Kidney (tissue), 14 donors: ENCODE results near the gene ANKRD63. TPM values are rescaled to one million over a fixed set of nuclear protein-coding genes. Genes with fewer than 3 reads are reported as not detected.
A peak's percentile ranks its signal among the peaks of the same experiment; 100 is the strongest.

Experiments used
- DNase-seq, 5 donors: peaks; one replicate each; pipeline ENCODE4 v3.0.0-alpha.2; 2013 to 2020
- FAIRE-seq: peaks from 2 replicates; lab custom pipeline; 2012; peaks lifted over from hg19 to GRCh38; lab: Jason Lieb, UNC
- H3K27ac ChIP-seq, 2 donors: one replicate each; pipeline ENCODE4 v1.7.0; 2013; ENCODE audit warnings: low read depth in 2 of 2, low read length in 2 of 2, inconsistent platforms in 1 of 2
- H3K27me3 ChIP-seq: one replicate; pipeline ENCODE4 v1.7.1; 2013; ENCODE audit warnings: low read length, inconsistent platforms; ENCODE audit not compliant: control insufficient read depth, insufficient read depth
- H3K36me3 ChIP-seq, 3 donors: one replicate each; pipeline versions ENCODE4 v1.7.0 to v1.7.1; 2013; ENCODE audit warnings: low read length in 3 of 3, control low read depth in 1 of 3, inconsistent platforms in 1 of 3; ENCODE audit not compliant: insufficient read depth in 3 of 3, control insufficient read depth in 2 of 3
- H3K4me1 ChIP-seq, 3 donors: one replicate each; pipeline versions ENCODE4 v1.7.0 to v1.7.1; 2013; ENCODE audit warnings: low read length in 3 of 3, inconsistent platforms in 1 of 3, low read depth in 1 of 3; ENCODE audit not compliant: control insufficient read depth in 2 of 3, insufficient read depth in 2 of 3
- H3K4me3 ChIP-seq, 3 donors: one replicate each; pipeline versions ENCODE4 v1.7.0 to v1.8.1; 2013; ENCODE audit warnings: low read length in 3 of 3, control low read depth in 1 of 3, inconsistent platforms in 1 of 3
- H3K9ac ChIP-seq, 3 donors: one replicate each; pipeline versions ENCODE4 v1.7.0 to v1.7.1; 2013; ENCODE audit warnings: low read length in 3 of 3, control low read depth in 1 of 3, inconsistent platforms in 1 of 3
- H3K9me3 ChIP-seq, 3 donors: one replicate each; pipeline versions ENCODE4 v1.7.0 to v1.7.1; 2013; ENCODE audit warnings: low read length in 3 of 3, control low read depth in 1 of 3, inconsistent platforms in 1 of 3; ENCODE audit not compliant: control insufficient read depth in 2 of 3, insufficient read depth in 1 of 3
- intact Hi-C: fragments of 100-400 bp; cut with DNase I; formaldehyde crosslinking; loops from one replicate; pipeline ENCODE4 v1.11.1; 2022
- polyA plus RNA-seq: library from polyadenylated mRNA; stranded (reverse); fragments of 350-450 nt; fragmentation: Illumina TruSeq; extraction: RNeasy Lipid Tissue Mini Kit (QIAGEN cat#74804); gene quantifications from one replicate; pipeline ENCODE4 v1.2.3, GENCODE V29; 2014; ENCODE audit warnings: low read depth, low replicate concordance; ENCODE audit not compliant: insufficient read depth
- total RNA-seq: library from RNA; stranded (reverse); fragmentation: NEBNext Ultra II Directional; extraction: Animal tissue kit (Norgen Biotek cat#: 25700); gene quantifications from one replicate; pipeline ENCODE4 v1.2.1, GENCODE V29; 2021
- TF ChIP-seq, protein P1 (sequence below): IDR thresholded peaks from 3 replicates; pipeline ENCODE4 v1.5.1; 2012; ENCODE audit warnings: mild to moderate bottlenecking, moderate library complexity, borderline replicate concordance; ENCODE audit not compliant: insufficient read depth; ENCODE audit errors: extremely low read depth
- donor health status: control.
- donor health status: control.
- donor health status: control.
- donor health status: control.
- donor health status: control.
- donor health status: DM: yes; HTN: yes; CAD: no.
- donor health status: Normal renal cell carcinoma (clear cell type).

Gene ANKRD63
- total and polyA plus RNA-seq, 2 donors from 2014 or later: not detected

DNA sequence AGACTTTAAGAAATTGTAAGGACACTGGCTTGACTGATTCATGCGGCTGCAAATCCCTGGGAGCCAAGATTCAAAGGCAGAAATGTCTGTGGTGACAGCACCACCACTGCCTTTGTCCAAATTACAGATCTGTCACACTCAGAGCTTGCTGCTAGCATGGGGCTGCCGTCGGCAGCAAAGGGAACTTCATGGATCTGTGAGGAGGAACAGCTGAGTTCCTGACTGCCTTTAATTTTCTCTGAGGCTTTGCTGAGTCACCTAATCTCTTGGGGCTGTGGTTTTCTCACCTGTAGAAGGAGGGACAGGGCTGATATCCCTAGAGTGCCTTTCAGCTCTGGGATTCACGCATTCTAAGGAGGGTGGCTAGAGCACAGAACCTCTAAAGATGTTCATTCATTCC, 48.1 kb downstream of the ANKRD63 start:
- DNase-seq (no peak), FAIRE-seq (no peak)
- intact Hi-C loops: no loop called here
- no peaks in the 10 kb centered on the region for H3K9me3 ChIP-seq
- TF ChIP-seq, protein P1, sequence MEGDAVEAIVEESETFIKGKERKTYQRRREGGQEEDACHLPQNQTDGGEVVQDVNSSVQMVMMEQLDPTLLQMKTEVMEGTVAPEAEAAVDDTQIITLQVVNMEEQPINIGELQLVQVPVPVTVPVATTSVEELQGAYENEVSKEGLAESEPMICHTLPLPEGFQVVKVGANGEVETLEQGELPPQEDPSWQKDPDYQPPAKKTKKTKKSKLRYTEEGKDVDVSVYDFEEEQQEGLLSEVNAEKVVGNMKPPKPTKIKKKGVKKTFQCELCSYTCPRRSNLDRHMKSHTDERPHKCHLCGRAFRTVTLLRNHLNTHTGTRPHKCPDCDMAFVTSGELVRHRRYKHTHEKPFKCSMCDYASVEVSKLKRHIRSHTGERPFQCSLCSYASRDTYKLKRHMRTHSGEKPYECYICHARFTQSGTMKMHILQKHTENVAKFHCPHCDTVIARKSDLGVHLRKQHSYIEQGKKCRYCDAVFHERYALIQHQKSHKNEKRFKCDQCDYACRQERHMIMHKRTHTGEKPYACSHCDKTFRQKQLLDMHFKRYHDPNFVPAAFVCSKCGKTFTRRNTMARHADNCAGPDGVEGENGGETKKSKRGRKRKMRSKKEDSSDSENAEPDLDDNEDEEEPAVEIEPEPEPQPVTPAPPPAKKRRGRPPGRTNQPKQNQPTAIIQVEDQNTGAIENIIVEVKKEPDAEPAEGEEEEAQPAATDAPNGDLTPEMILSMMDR: no peak
- H3K4me1 ChIP-seq: peaks cover 0 to 6% (median 0%) of the 10 kb centered on the region in 3 donors
- H3K4me3 ChIP-seq: no peak overlapping the region
- no peak overlapping the region for H3K27ac ChIP-seq
- H3K27me3 ChIP-seq: no peaks in the 10 kb centered on the region
- peak overlapping the region in 1 of 3 donors; percentile 38 for H3K9ac ChIP-seq
- no peaks in the 10 kb centered on the region for H3K36me3 ChIP-seq

DNA sequence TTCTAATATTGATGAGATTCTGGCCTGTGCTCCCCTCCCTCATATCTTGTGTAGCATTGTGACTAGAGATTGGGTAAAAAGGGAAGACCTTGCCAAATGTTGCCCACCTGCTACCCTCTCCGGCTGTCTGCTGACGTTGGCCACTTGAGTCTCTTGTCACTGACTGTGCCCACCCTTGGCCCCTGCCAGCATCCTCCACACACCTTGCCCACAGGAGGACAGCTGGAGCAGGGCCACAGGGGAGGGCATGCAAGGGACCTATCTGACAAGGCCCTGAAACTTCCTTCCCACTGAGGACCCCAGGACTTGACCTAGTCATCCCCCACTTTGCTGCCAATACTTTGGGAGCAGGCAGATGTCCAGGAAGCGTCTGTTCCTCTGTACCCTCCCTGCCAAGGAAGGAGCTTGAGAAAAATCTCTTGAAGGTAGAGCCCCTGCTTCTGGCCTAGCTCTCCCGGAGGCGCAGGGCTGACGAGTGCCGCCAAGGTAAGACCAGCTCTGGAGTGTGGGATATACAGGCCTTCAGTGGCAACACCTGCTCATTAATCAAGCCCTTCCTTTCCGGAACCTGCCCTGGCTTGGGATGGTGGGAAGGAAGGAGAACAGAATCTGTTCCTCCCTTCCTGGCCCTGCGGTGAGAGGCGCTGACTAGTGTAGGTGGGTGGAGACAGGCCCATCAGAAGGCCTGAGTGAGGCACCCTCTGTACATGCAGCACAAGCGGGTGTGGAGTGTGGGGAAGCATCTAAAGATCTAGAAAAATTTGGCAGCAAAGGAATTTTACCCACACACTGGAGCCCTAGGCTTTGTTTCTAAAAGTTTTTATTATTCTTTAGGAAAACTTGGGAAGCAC, 48.9 kb downstream of the ANKRD63 start:
- Histone ChIP-seq H3K36me3 (no peaks in the 10 kb centered on the region), H3K9me3 (no peaks in the 10 kb centered on the region), H3K4me3 (no peak overlapping the region), H3K4me1 (peaks cover 0 to 4% (median 0%) of the 10 kb centered on the region in 3 donors), H3K27ac (no peak overlapping the region), H3K9ac (peak overlapping the region in 1 of 3 donors; percentile 38), H3K27me3 (no peaks in the 10 kb centered on the region)
- intact Hi-C loops: no loop called here
- no peak for DNase-seq
- TF ChIP-seq, protein P1: no peak
- FAIRE-seq: no peak

DNA sequence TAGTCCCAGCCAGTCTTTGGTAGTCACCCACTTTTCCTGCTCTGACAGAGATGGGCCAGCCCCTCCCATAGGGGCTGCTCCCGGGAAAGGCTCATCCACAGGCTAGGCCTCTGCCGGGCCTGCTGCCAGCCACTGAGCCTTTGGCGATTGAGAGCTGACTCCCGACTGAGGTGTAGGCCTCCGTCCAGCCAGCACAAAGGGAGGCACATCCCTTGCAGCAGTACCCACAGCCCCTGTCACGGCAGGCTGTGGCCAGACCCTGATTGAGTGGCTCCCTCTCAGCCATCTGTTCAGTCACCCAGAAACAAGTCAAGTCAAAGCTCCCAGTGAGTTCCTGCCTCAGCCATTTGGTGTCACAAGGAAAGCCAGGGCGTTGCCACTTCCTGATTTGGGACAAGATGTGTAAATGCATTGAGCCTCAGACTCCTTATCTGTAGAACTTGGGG, 50.2 kb downstream of the ANKRD63 start:
- H3K4me3 ChIP-seq: no peak overlapping the region
- H3K4me1 ChIP-seq: peaks cover 0 to 4% (median 0%) of the 10 kb centered on the region in 3 donors
- H3K9ac ChIP-seq: no peak overlapping the region
- no peaks in the 10 kb centered on the region for H3K9me3 ChIP-seq
- DNase-seq: no peak
- no peak overlapping the region for H3K27ac ChIP-seq
- intact Hi-C loops: no loop called here
- TF ChIP-seq, protein P1: no peak
- H3K36me3 ChIP-seq: no peaks in the 10 kb centered on the region
- no peak for FAIRE-seq
- H3K27me3 ChIP-seq: no peaks in the 10 kb centered on the region

Other genes with a start within 250 kb of the ANKRD63 start
- 190 TPM for gene SRP14, start 243.9 kb downstream of the ANKRD63 start, total RNA-seq
- 867 TPM for gene SRP14, start 243.9 kb downstream of the ANKRD63 start, polyA plus RNA-seq
- gene BMF, start 174.2 kb downstream of the ANKRD63 start, total RNA-seq: 19.7 TPM
- gene BMF, start 174.2 kb downstream of the ANKRD63 start, polyA plus RNA-seq: 3.6 TPM
- gene BUB1B, start 122.0 kb downstream of the ANKRD63 start, total RNA-seq: 0.94 TPM
- gene BUB1B, start 122.0 kb downstream of the ANKRD63 start, polyA plus RNA-seq: 0.69 TPM
- 11.9 TPM for gene PAK6, start 44.0 kb downstream of the ANKRD63 start, total RNA-seq
- 8.1 TPM for gene PAK6, start 44.0 kb downstream of the ANKRD63 start, polyA plus RNA-seq
- 37.2 TPM for gene PLCB2, start 24.9 kb upstream of the ANKRD63 start, total RNA-seq
- 4.4 TPM for gene PLCB2, start 24.9 kb upstream of the ANKRD63 start, polyA plus RNA-seq
- 21.6 TPM for gene INAFM2, start 40.6 kb upstream of the ANKRD63 start, total RNA-seq
- gene INAFM2, start 40.6 kb upstream of the ANKRD63 start, polyA plus RNA-seq: 14.7 TPM
- gene CCDC9B, start 57.9 kb upstream of the ANKRD63 start, total RNA-seq: 60.0 TPM
- gene CCDC9B, start 57.9 kb upstream of the ANKRD63 start, polyA plus RNA-seq: 4.7 TPM
- not detected for gene PHGR1, start 68.0 kb upstream of the ANKRD63 start, total RNA-seq
- not detected for gene PHGR1, start 68.0 kb upstream of the ANKRD63 start, polyA plus RNA-seq
- 0.69 TPM for gene DISP2, start 75.2 kb upstream of the ANKRD63 start, total RNA-seq
- 0.04 TPM for gene DISP2, start 75.2 kb upstream of the ANKRD63 start, polyA plus RNA-seq
- gene KNSTRN, start 99.7 kb upstream of the ANKRD63 start, total RNA-seq: 7.4 TPM
- 5.5 TPM for gene KNSTRN, start 99.7 kb upstream of the ANKRD63 start, polyA plus RNA-seq
- gene IVD, start 122.7 kb upstream of the ANKRD63 start, total RNA-seq: 76.9 TPM
- 83.0 TPM for gene IVD, start 122.7 kb upstream of the ANKRD63 start, polyA plus RNA-seq
- 28.4 TPM for gene BAHD1, start 157.9 kb upstream of the ANKRD63 start, total RNA-seq
- 13.3 TPM for gene BAHD1, start 157.9 kb upstream of the ANKRD63 start, polyA plus RNA-seq
- 14.3 TPM for gene CHST14, start 187.9 kb upstream of the ANKRD63 start, total RNA-seq
- gene CHST14, start 187.9 kb upstream of the ANKRD63 start, polyA plus RNA-seq: 11.9 TPM